ENCODE data around the gene NHERF1.

Gene NHERF1

GRCh38 chr17:74790161-74791058 is 42.0 kb downstream of the NHERF1 start:
- no peak for DNase-seq

- no peak for DNase-seq
Measured at GRCh38 chr17:74792586-74793105, 44.2 kb downstream of the NHERF1 start.

GRCh38 chr17:74795327-74796020 is 47.0 kb downstream of the NHERF1 start:
- DNase-seq: no peak

GRCh38 chr17:74796211-74796610 is 47.8 kb downstream of the NHERF1 start:
- DNase-seq: no peak

DNA sequence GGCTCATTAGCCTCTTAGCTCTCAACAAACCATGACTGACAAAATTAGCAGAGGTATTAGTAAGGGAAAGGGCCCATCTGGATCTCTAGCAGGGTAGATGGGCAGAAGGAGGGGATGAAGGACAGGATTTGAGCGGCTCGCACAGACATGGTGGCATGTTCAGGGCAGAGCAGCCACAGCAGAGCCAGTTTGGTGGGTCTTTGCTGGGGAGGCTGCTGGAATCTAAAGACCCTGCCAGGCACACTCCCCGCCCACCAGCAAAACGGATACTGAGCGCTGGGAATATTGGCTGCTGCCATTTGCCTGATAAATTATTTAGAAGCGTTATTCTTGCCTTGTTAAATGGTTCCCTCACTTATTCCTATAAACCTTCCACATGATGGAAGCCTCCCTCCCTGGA is 48.4 kb downstream of the NHERF1 start:
- DNase-seq: no peak

- no peak for DNase-seq
Measured at GRCh38 chr17:74797824-74798223, 49.4 kb downstream of the NHERF1 start.

GRCh38 chr17:74798239-74798707 is 49.8 kb downstream of the NHERF1 start:
- no peak for DNase-seq

- no peak for DNase-seq
Measured at GRCh38 chr17:74799097-74799496, 50.7 kb downstream of the NHERF1 start.

DNA sequence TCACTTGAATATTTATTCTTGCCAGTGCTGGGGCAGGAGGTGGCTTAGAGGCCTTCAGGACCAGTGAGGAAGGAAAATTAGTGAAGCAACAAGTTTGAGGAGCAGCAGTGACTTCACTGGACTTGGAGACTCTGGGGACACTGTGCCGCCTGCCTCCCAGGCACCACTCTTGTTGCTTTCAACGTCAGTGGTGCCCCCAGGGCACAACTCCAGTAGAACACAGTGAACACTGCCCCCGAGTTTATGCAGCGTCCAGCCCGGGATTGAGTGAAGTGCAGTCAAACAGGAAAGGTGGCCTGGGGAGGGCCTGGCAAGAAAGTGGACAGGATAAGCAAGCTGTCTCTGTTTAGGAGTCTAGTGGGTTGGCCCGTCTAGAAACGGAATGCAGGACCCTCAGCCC is 52.1 kb downstream of the NHERF1 start:
- no peak for DNase-seq

- no peak for DNase-seq
Measured at GRCh38 chr17:74801896-74802295, 53.5 kb downstream of the NHERF1 start.

GRCh38 chr17:74803388-74803930 is 55.0 kb downstream of the NHERF1 start:
- DNase-seq: no peak

DNA sequence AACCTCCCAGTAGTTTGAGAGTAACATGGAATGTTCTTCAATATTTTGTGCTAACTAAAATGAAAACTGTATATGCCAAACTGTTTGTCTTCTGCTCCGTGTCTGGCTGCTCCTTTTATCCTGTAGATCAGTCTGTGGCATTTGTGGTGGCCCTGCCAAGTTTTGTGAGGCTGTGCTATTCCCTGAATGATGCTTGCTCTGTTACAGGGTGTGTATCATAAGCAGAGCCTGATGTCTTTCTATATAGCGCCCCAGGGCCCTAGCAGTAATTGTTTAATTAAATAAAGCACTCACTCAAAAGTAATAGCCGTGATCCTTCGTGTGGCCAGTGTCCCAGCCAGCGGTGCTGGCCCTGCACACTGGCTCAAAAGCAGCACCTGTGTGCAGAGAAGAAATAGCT is 55.5 kb downstream of the NHERF1 start:
- DNase-seq: no peak

DNA sequence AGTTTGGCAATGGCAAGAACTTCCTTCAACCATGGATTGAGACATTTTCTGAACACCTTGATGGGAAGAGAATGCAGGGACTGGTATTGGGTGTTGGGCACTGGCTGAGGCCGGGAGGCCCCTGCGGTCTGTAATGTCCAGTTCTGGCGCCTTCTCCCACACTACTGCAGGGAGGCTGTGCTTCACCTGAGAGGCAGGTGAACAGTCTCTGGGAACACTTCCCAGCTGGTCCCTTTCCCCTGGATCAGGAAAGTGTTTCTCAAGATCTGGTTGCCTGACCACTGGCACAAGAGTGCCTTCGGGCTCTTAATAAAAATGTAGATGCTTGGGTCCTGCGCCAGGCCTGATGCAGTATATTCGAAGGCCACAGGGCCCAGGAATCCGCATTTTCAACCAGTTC is 56.3 kb downstream of the NHERF1 start:
- DNase-seq: no peak

- DNase-seq: no peak
Measured at GRCh38 chr17:74805591-74805991, 57.2 kb downstream of the NHERF1 start.

DNA sequence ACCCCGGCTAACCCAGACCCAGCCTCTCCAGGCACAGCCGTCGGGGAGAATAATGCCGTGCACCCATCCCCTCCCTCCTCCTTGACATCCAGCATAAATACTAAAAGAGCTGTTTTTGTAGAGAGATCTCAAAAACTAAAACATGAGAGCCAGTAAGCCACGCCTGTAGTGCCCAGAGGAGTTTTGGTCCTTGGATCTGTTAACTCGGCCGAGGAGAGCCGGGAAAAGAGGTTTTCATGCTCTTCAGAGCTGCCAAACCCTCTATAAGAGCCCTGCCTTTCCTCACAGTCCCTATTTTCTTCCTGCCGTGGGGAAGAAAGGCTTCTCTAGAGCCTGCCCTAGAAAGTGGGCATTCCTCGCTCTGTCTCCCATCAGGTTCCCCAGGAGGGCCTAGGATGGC is 57.9 kb downstream of the NHERF1 start:
- DNase-seq: no peak

DNA sequence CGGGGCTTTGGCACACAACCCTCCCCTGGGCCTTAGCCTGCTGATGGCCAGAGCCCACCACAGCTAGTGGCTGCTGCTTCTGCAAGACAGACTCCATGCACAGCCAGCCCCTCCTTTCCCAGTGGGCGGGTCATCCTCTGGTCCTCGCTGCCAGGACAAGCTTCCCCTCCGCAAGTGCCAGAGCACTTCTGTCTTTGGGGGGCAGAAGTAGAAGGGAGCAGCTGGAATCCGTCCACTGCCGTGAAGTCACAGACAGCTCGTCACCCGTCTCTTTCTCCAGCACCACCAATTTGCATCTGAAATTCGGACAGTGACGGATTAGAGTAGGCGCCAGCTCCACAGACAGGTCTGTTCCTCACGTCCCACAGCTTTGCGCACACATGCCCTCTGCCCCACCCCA is 59.0 kb downstream of the NHERF1 start:
- DNase-seq: no peak

DNA sequence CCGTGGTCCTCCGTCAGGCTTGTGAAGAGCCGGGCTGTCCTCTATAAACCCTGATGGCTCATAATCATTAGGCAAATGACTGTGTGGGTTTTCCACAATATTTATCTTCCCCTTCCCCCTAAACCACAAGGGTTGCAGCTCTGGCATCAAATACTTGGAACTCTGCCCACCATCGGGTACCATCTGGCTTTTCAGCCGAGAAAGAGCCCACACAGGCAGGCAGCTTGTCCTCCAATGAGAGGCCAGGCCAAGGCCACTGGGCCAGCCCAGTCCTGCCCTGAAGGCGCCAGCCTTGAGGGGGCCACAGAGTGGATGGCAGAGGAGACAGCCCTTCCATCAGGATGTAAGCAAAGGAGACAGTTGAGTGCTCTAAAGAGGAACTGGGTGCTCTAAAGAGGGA is 59.5 kb downstream of the NHERF1 start:
- no peak for DNase-seq

DNA sequence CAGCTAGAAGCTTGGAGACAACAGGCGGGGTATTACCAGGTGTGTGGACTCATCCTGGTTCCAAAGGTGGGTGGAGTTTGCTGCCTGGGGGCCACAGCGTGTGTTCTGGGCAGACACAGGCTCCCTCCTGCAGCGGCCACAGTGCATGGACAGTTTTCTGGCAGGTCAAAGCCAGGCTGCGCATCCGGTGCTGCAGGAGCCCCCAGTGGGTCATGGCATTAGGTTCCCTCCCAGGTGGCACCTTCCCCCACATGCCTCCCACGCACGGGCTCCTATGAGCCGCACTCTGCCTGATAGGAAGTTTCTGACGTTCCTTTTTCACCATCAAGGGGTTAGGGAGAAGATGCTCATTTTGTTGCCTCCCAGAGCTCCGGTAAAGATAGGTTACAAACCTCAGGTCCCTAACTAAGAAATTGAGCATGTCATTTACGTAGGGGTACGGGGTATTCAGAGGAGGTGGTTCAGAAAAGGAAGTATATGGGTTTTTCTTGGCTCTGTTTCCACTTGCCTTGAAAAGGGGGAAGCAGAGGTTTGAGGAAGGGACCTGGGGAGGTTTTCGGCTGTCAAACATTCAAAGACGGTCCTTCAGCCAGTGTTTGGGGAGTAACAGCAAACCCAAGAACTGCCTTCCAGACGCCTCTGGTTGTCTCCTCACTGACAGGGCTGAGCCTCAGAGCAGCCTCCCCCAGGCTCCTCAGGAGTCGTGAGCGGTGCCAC is 60.4 kb downstream of the NHERF1 start:
- no peak for DNase-seq

GRCh38 chr17:74810699-74811485 is 62.5 kb downstream of the NHERF1 start:
- DNase-seq: no peak

GRCh38 chr17:74812109-74813009 is 63.9 kb downstream of the NHERF1 start:
- DNase-seq: peak; percentile 57

- no peak for DNase-seq
Measured at GRCh38 chr17:74814453-74814852, 66.0 kb downstream of the NHERF1 start.

Measured in right hindlimb (tissue), 1 donor.